NCI-H1694 (cell line): ENCODE data around the gene HDGF.

ENCODE experiments used
- DNase-seq: peaks from one replicate; lab custom pipeline; 2025; lab: John Stamatoyannopoulos, UW

The HDGF gene

GRCh38 chr1:156725683-156726280 is 25.7 kb downstream of the HDGF start:
- DNase-seq, result peak; percentile 80

- no peak for DNase-seq
Observed at GRCh38 chr1:156721535-156721934, 29.9 kb downstream of the HDGF start.

- no peak for DNase-seq
Observed at GRCh38 chr1:156721131-156721530, 30.3 kb downstream of the HDGF start.

- peak; percentile 39 for DNase-seq
Observed at GRCh38 chr1:156717351-156717750, 34.1 kb downstream of the HDGF start.

- no peak for DNase-seq
Observed at GRCh38 chr1:156714830-156715229, 36.6 kb downstream of the HDGF start.

GRCh38 chr1:156712626-156713025 is 38.8 kb downstream of the HDGF start:
- DNase-seq, result no peak

- no peak for DNase-seq
Observed at GRCh38 chr1:156711011-156711817, 40.3 kb downstream of the HDGF start.

- DNase-seq, result peak; percentile 93
Observed at GRCh38 chr1:156709757-156710489, 41.6 kb downstream of the HDGF start.

GRCh38 chr1:156709031-156709430 is 42.4 kb downstream of the HDGF start:
- DNase-seq, result no peak

GRCh38 chr1:156708218-156708661 is 43.2 kb downstream of the HDGF start:
- DNase-seq, result no peak

- no peak for DNase-seq
Observed at GRCh38 chr1:156707417-156708217, 43.9 kb downstream of the HDGF start.

- DNase-seq, result no peak
Observed at GRCh38 chr1:156706657-156707416, 44.6 kb downstream of the HDGF start.

- DNase-seq, result peak; percentile 72
Observed at GRCh38 chr1:156705918-156706656, 45.4 kb downstream of the HDGF start.

GRCh38 chr1:156705321-156705917 is 46.1 kb downstream of the HDGF start, which contains the start of gene CRABP2:
TSS of gene CRABP2 (minus strand) at chr1:156705583. CDS start at chr1:156705446, 137 bp downstream.
- peak; percentile 72 for DNase-seq

GRCh38 chr1:156704930-156705320 is 46.5 kb downstream of the HDGF start:
- DNase-seq, result no peak

- DNase-seq, result no peak
Observed at GRCh38 chr1:156704166-156704711, 47.2 kb downstream of the HDGF start.

- no peak for DNase-seq
Observed at GRCh38 chr1:156703741-156704140, 47.7 kb downstream of the HDGF start.

- DNase-seq, result no peak
Observed at GRCh38 chr1:156703336-156703735, 48.1 kb downstream of the HDGF start.

GRCh38 chr1:156700736-156701531 is 50.5 kb downstream of the HDGF start:
- no peak for DNase-seq
